Measurements from ENCODE around the gene WNT16.

DNA sequence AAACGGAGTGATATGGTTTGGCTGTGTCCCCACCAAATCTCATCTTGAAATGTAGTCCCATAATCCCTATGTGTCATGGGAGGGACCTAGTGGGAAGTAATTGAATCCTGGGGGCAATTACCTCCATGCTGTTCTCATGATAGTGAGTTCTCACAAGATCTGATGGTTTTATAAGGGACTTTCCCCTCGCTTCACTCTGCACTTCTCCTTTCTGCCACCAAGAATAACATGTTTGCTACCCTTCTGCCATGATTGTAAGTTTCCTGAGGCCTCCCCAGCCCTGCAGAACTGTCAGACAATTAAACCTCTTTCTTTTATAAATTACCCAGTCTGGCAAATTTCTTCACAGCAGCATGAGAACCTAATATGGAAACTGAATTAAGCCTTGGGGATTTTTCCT is 48.2 kb downstream of the WNT16 start:
- TF ChIP-seq, protein P1, sequence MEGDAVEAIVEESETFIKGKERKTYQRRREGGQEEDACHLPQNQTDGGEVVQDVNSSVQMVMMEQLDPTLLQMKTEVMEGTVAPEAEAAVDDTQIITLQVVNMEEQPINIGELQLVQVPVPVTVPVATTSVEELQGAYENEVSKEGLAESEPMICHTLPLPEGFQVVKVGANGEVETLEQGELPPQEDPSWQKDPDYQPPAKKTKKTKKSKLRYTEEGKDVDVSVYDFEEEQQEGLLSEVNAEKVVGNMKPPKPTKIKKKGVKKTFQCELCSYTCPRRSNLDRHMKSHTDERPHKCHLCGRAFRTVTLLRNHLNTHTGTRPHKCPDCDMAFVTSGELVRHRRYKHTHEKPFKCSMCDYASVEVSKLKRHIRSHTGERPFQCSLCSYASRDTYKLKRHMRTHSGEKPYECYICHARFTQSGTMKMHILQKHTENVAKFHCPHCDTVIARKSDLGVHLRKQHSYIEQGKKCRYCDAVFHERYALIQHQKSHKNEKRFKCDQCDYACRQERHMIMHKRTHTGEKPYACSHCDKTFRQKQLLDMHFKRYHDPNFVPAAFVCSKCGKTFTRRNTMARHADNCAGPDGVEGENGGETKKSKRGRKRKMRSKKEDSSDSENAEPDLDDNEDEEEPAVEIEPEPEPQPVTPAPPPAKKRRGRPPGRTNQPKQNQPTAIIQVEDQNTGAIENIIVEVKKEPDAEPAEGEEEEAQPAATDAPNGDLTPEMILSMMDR (IDR thresholded peaks at IDR 0.05; ENCODE audit: low read length) = no peak
- no peak for TF ChIP-seq EZH2 (optimal IDR thresholded peaks at IDR 0.05; ENCODE audit: low read depth, low read length)
